Pancreas (tissue), 10 donors: ENCODE data around the gene CD81. TPM values are rescaled to one million over a fixed set of nuclear protein-coding genes. Genes with fewer than 3 reads are reported as not detected.
A peak's percentile ranks its signal among the peaks of the same experiment; 100 is the strongest.

ENCODE experiments used
- ATAC-seq, 4 donors: fragments of 200-7000 bp; cut with Tn5 transposase; one replicate each; pipeline versions ENCODE4 v1.8.0 to v1.9.1; 2020; ENCODE audit warnings: mild to moderate bottlenecking in 4 of 4, moderate library complexity in 4 of 4
- DNase-seq, 6 donors: peaks; one replicate each; pipeline ENCODE4 v3.0.0-alpha.2; 2020
- FAIRE-seq: peaks from 2 replicates; lab custom pipeline; 2012; peaks lifted over from hg19 to GRCh38; lab: Jason Lieb, UNC
- H3K27ac ChIP-seq, 4 donors: fragments of 200-600 bp; sonication (generic); 1 replicate in 3 of 4; 2 replicates in 1 of 4; pipeline versions ENCODE4 v1.5.0 to v1.8.0; 2020
- H3K27me3 ChIP-seq, 4 donors: fragments of 200-600 bp; one replicate each; pipeline ENCODE4 v1.8.0; 2021
- H3K36me3 ChIP-seq, 3 donors: fragments of 200-600 bp; sonication (generic) in 1 of 3; one replicate each; pipeline versions ENCODE4 v1.5.0 to v1.8.0; 2020 to 2021
- H3K4me1 ChIP-seq, 3 donors: fragments of 200-600 bp; one replicate each; pipeline ENCODE4 v1.8.0; 2021
- H3K4me3 ChIP-seq, 4 donors: fragments of 200-600 bp; sonication (generic) in 2 of 4; one replicate each; pipeline versions ENCODE4 v1.5.0 to v1.8.0; 2020 to 2021
- H3K9me3 ChIP-seq, 4 donors: fragments of 200-600 bp; one replicate each; pipeline ENCODE4 v1.8.0; 2021
- WGBS, 2 donors: extraction: QIAGEN DNeasy Blood & Tissue Kit; methylation state at CpG; one replicate each; pipeline ENCODE4 v1.1.7; 2013; 5-methylcytosine and 5-hydroxymethylcytosine counted together
- intact Hi-C, 3 donors: fragments of 100-400 bp; cut with DNase I; formaldehyde crosslinking; loops; one replicate each; pipeline versions ENCODE4 v1.11.1 to v1.14.2; 2022
- polyA plus RNA-seq, 2 donors: library from polyadenylated mRNA; stranded (reverse); fragments of 200-250 nt; gene quantifications; one replicate each; pipeline ENCODE4 v1.2.3, GENCODE V29; 2013
- total RNA-seq, 6 donors: library from RNA; stranded (reverse); fragmentation: NEBNext Ultra II Directional in 4 of 6; extraction: Animal tissue kit (Norgen Biotek cat#: 25700) in 4 of 6; gene quantifications; one replicate each; pipeline versions ENCODE4 v1.2.1 to v1.2.4, GENCODE V29; 2021 to 2023
- TF ChIP-seq, protein P1 (sequence below), 4 donors: fragments of 200-600 bp; sonication (generic) in 3 of 4; IDR thresholded peaks; one replicate each; pipeline versions ENCODE4 v1.5.0 to v1.8.0; 2021; ENCODE audit warnings: antibody characterized with exemption in 4 of 4
- donor health status: healthy with polysubstance abuse.
- donor health status: DM: no; HTN: no; CAD: no; lungs with moderate emphysema.
- donor health status: DM: no; HTN: no; CAD: no.
- donor health status: control.
- donor health status: control.
- donor health status: Bipolar disorder and iron deficiency.
- donor health status: DM: yes; HTN: yes; CAD: no.
- donor health status: DM: no; HTN: no; CAD: no.
- donor health status: DM: no; HTN: no; CAD: no.
- donor health status: DM: yes; HTN: yes; CAD: no.

Gene CD81
- 100 to 1,000 TPM; 154 to 337 (median 236) TPM for total RNA-seq
- polyA plus RNA-seq, result 100 to 1,000 TPM; 166 to 392 TPM

DNA sequence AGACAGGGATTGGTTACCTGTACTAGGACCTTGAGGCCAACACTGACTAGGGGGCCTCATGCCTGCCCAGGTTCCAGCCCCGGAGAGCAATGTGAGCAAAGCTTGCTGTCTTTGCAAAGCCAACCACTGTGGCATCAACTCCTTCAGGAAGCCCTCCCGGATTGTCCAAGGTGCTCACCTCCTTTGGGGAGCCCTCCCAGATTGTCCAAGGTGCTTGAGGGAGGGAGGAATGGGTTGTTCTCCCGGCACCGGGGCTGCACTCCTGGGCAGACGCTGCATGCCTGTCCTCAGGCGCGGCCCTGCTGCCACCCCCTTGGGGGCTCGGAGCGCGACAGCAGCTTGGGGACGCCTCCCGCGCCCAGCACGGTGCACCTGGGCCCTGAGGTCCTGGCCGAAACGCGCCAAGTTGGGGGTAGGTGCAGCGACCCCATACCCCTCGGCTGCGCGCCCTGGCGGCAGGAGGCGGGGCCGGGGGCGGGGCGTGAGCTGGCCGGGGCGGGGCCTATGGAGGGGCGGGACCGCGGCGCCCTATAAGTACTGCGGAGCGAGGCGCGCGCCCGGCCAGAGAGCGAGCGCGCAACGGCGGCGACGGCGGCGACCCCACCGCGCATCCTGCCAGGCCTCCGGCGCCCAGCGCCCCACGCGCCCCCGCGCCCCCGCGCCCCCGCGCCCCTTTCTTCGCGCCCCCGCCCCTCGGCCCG lies at the start of gene CD81:
Gene CD81 (plus strand): TSS at position 560 of the 701 bp plus-strand sequence. CDS start 240 bp downstream, outside the sequence.
- TF ChIP-seq, protein P1, sequence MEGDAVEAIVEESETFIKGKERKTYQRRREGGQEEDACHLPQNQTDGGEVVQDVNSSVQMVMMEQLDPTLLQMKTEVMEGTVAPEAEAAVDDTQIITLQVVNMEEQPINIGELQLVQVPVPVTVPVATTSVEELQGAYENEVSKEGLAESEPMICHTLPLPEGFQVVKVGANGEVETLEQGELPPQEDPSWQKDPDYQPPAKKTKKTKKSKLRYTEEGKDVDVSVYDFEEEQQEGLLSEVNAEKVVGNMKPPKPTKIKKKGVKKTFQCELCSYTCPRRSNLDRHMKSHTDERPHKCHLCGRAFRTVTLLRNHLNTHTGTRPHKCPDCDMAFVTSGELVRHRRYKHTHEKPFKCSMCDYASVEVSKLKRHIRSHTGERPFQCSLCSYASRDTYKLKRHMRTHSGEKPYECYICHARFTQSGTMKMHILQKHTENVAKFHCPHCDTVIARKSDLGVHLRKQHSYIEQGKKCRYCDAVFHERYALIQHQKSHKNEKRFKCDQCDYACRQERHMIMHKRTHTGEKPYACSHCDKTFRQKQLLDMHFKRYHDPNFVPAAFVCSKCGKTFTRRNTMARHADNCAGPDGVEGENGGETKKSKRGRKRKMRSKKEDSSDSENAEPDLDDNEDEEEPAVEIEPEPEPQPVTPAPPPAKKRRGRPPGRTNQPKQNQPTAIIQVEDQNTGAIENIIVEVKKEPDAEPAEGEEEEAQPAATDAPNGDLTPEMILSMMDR (IDR thresholded peaks at IDR 0.05), result no peak
- Histone ChIP-seq H3K27me3 (no peaks in the 10 kb centered on the region), H3K9me3 (no peaks in the 10 kb centered on the region), H3K27ac (peak within 1 kb of the TSS; percentile 84 to 92 (median 89)), H3K4me3 (peak within 1 kb of the TSS; percentile 85 to 100 (median 96)), H3K4me1 (peaks cover 24 to 36% (median 31%) of the 10 kb centered on the region in 3 donors), H3K36me3 (no peaks in the 10 kb centered on the region)
- FAIRE-seq (no peak), ATAC-seq (peak; percentile 71 to 81 (median 78)), DNase-seq (peak in 4 of 6 donors; percentile 62 to 90 (median 80))
- intact Hi-C loops, result no loop called here
- WGBS, 2 donors, result 6 to 12% methylated on average over 11 to 65 of the region's 65 CpGs

DNA sequence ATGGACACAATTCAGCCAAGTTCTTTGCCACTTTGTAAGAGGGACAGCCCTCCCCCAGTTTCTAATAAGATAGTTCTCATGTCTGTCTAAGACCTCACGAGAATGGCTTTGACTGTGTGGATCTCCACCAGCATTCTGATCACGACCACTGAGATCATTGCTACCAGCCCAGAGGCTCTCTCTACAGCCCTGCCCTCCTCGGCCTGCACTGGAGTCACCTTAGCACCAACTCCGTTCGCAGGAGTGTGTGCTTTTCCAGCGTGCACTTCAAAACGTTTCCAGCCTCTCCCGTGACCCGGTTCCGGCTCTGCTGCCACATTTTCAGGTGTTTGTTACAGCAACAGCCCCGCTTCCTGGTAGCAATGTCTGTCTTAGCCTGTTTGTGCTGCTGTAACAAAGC lies 49.1 kb upstream of the CD81 start:
- ATAC-seq, result no peak
- H3K27ac ChIP-seq, result no peak overlapping the region
- 83 to 88% methylated on average over 11 of the region's 11 CpGs for WGBS, 2 donors
- TF ChIP-seq, protein P1 (IDR thresholded peaks at IDR 0.05), result no peak
- H3K4me3 ChIP-seq, result no peak overlapping the region
- no peaks in the 10 kb centered on the region for H3K9me3 ChIP-seq
- H3K4me1 ChIP-seq, result no peaks in the 10 kb centered on the region
- H3K36me3 ChIP-seq, result no peaks in the 10 kb centered on the region
- intact Hi-C loops, result no loop called here
- FAIRE-seq, result no peak
- DNase-seq, result no peak
- H3K27me3 ChIP-seq, result no peaks in the 10 kb centered on the region

- Histone ChIP-seq H3K4me1 (no peaks in the 10 kb centered on the region), H3K36me3 (no peaks in the 10 kb centered on the region), H3K27me3 (no peaks in the 10 kb centered on the region), H3K9me3 (no peaks in the 10 kb centered on the region), H3K27ac (no peak overlapping the region), H3K4me3 (no peak overlapping the region)
- 91 to 94% methylated on average over 15 of the region's 15 CpGs for WGBS, 2 donors
- FAIRE-seq (no peak), ATAC-seq (no peak), DNase-seq (no peak)
- intact Hi-C loops, result no loop called here
- TF ChIP-seq, protein P1 (IDR thresholded peaks at IDR 0.05), result no peak
Measured at GRCh38 chr11:2328656-2329354, 48.3 kb upstream of the CD81 start.

DNA sequence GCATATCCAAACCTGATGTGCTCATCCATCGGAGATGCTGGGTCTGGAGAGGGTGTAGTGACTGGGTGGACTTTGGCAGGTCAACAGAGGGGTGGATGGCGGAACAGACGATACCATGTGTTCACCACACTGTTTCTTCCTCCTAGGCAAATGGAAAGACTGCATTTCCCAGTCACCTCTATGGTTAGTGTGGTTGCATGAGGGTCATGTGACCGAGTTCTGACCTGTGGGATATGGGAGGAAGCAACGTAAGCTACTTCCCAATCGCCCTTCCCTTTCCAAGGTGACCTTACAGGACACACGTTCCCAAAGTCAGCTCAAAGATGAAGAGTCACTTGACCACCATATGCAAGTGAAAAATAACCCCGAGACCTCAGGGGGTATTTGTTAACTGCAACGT lies 47.6 kb upstream of the CD81 start:
- Histone ChIP-seq H3K27ac (no peak overlapping the region), H3K4me3 (no peak overlapping the region), H3K4me1 (no peaks in the 10 kb centered on the region), H3K27me3 (no peaks in the 10 kb centered on the region), H3K9me3 (no peaks in the 10 kb centered on the region), H3K36me3 (no peaks in the 10 kb centered on the region)
- 84 to 85% methylated on average over 9 of the region's 9 CpGs for WGBS, 2 donors
- ATAC-seq (no peak), DNase-seq (no peak), FAIRE-seq (no peak)
- intact Hi-C loops, result no loop called here
- TF ChIP-seq, protein P1 (IDR thresholded peaks at IDR 0.05), result no peak
